HEK293 (cell line): ENCODE data around the gene DPM2.

ENCODE experiments used
- CTCF ChIA-PET: fragments of 350-600 bp; formaldehyde crosslinking; extraction: SDS; loops from one replicate; lab custom pipeline; 2021; ENCODE audit warnings: antibody characterized with exemption; lab: Yijun Ruan, JAX
- POLR2A ChIA-PET: fragments of 300-600 bp; formaldehyde crosslinking; extraction: SDS; loops from one replicate; lab custom pipeline; 2020; ENCODE audit warnings: antibody characterized with exemption, inconsistent platforms; lab: Yijun Ruan, JAX
- H3K27ac ChIP-seq: fragments of 200-500 bp; sonication (Bioruptor generic); 2 replicates; pipeline ENCODE4 v1.5.1; 2014; ENCODE audit warnings: low read depth, low read length, control low read depth, inconsistent platforms; ENCODE audit errors: extremely low read depth
- H3K36me3 ChIP-seq, 2 experiments: fragments of 200-500 bp in 1 of 2; sonication (Bioruptor generic) in 1 of 2; 1 replicate in 1 of 2; 2 replicates in 1 of 2; pipeline ENCODE4 v1.5.1; 2014 to 2017; ENCODE audit warnings: inconsistent platforms in 2 of 2, low read length in 2 of 2; ENCODE audit not compliant: control insufficient read depth in 2 of 2, insufficient read depth in 1 of 2
- H3K4me1 ChIP-seq: fragments of 200-500 bp; sonication (Bioruptor generic); 2 replicates; pipeline ENCODE4 v1.5.1; 2014; ENCODE audit warnings: mild to moderate bottlenecking, low read length, inconsistent platforms; ENCODE audit not compliant: control insufficient read depth, insufficient read depth
- H3K4me3 ChIP-seq: 2 replicates; pipeline ENCODE4 v1.5.1; 2011; ENCODE audit warnings: low read depth, mild to moderate bottlenecking, control low read depth, low read length, moderate library complexity
- H3K9me3 ChIP-seq: fragments of 200-500 bp; sonication (Bioruptor generic); 2 replicates; pipeline ENCODE4 v1.5.1; 2014; ENCODE audit warnings: low read depth, low read length, inconsistent platforms; ENCODE audit not compliant: control insufficient read depth, insufficient read depth
- KLF9 ChIP-seq: fragments of 450-650 bp; formaldehyde crosslinking; IDR thresholded peaks from 2 replicates; pipeline ENCODE4 v1.5.1; 2016; ENCODE audit warnings: missing biosample characterization, missing genetic modification characterization, low read depth
- YY1 ChIP-seq: fragments of 450-650 bp; formaldehyde crosslinking; IDR thresholded peaks from 2 replicates; pipeline ENCODE4 v1.5.1; 2018; ENCODE audit warnings: missing biosample characterization, missing genetic modification characterization
- YY2 ChIP-seq: fragments of 450-650 bp; formaldehyde crosslinking; IDR thresholded peaks from 2 replicates; pipeline ENCODE4 v1.5.1; 2016; ENCODE audit warnings: missing biosample characterization, missing genetic modification characterization
- ZBTB1 ChIP-seq: fragments of 450-650 bp; formaldehyde crosslinking; IDR thresholded peaks from 2 replicates; pipeline ENCODE4 v1.5.1; 2016; ENCODE audit warnings: missing biosample characterization, missing genetic modification characterization
- ZNF10 ChIP-seq: fragments of 450-650 bp; formaldehyde crosslinking; IDR thresholded peaks from 2 replicates; pipeline ENCODE4 v1.5.1; 2017; ENCODE audit warnings: missing biosample characterization, missing genetic modification characterization
- ZNF146 ChIP-seq: fragments of 450-650 bp; formaldehyde crosslinking; IDR thresholded peaks from 2 replicates; pipeline ENCODE4 v1.5.1; 2016; ENCODE audit warnings: missing biosample characterization, missing genetic modification characterization
- ZNF174 ChIP-seq: fragments of 450-650 bp; formaldehyde crosslinking; IDR thresholded peaks from 2 replicates; pipeline ENCODE4 v1.5.0; 2017; ENCODE audit warnings: missing biosample characterization, mild to moderate bottlenecking, missing genetic modification characterization
- ZNF24 ChIP-seq: fragments of 450-650 bp; formaldehyde crosslinking; IDR thresholded peaks from 2 replicates; pipeline ENCODE4 v1.5.1; 2016; ENCODE audit warnings: missing biosample characterization, missing genetic modification characterization
- ZNF311 ChIP-seq: fragments of 450-650 bp; formaldehyde crosslinking; IDR thresholded peaks from 2 replicates; pipeline ENCODE4 v1.5.1; 2017; ENCODE audit warnings: missing biosample characterization, missing genetic modification characterization, borderline replicate concordance
- ZNF324 ChIP-seq: fragments of 450-650 bp; formaldehyde crosslinking; IDR thresholded peaks from 2 replicates; pipeline ENCODE4 v1.5.1; 2016; ENCODE audit warnings: missing biosample characterization, missing genetic modification characterization
- ZNF335 ChIP-seq: fragments of 450-650 bp; formaldehyde crosslinking; conservative IDR thresholded peaks from 2 replicates; pipeline ENCODE4 v1.5.1; 2016; ENCODE audit warnings: missing biosample characterization, missing genetic modification characterization
- ZNF473 ChIP-seq: fragments of 450-650 bp; formaldehyde crosslinking; IDR thresholded peaks from 2 replicates; pipeline ENCODE4 v1.5.1; 2017; ENCODE audit warnings: missing biosample characterization, missing genetic modification characterization
- ZNF544 ChIP-seq: fragments of 450-650 bp; formaldehyde crosslinking; IDR thresholded peaks from 2 replicates; pipeline ENCODE4 v1.5.0; 2017; ENCODE audit warnings: missing biosample characterization, missing genetic modification characterization
- ZNF585B ChIP-seq: fragments of 450-650 bp; formaldehyde crosslinking; IDR thresholded peaks from 2 replicates; pipeline ENCODE4 v1.5.1; 2016; ENCODE audit warnings: missing biosample characterization, missing genetic modification characterization
- ZNF785 ChIP-seq: fragments of 450-650 bp; formaldehyde crosslinking; IDR thresholded peaks from 2 replicates; pipeline ENCODE4 v1.5.1; 2016; ENCODE audit warnings: missing biosample characterization, missing genetic modification characterization
- ZNF791 ChIP-seq: fragments of 450-650 bp; formaldehyde crosslinking; IDR thresholded peaks from 2 replicates; pipeline ENCODE4 v1.5.1; 2016; ENCODE audit warnings: missing biosample characterization, missing genetic modification characterization
- ZNF843 ChIP-seq: fragments of 450-650 bp; formaldehyde crosslinking; IDR thresholded peaks from 2 replicates; pipeline ENCODE4 v1.5.1; 2016; ENCODE audit warnings: missing biosample characterization, missing genetic modification characterization
- TF ChIP-seq, protein P1 (sequence below): fragments of 450-650 bp; formaldehyde crosslinking; conservative IDR thresholded peaks from 2 replicates; pipeline ENCODE4 v1.5.1; 2016; ENCODE audit warnings: low read depth, missing biosample characterization, missing genetic modification characterization
- TF ChIP-seq, protein P2 (sequence below): fragments of 450-650 bp; formaldehyde crosslinking; IDR thresholded peaks from 2 replicates; pipeline ENCODE4 v1.5.1; 2016; ENCODE audit warnings: missing biosample characterization, missing genetic modification characterization
- TF ChIP-seq, protein P3 (sequence below): fragments of 450-650 bp; formaldehyde crosslinking; IDR thresholded peaks from 2 replicates; pipeline ENCODE4 v1.5.1; 2017; ENCODE audit warnings: missing biosample characterization, missing genetic modification characterization

Gene DPM2

DNA sequence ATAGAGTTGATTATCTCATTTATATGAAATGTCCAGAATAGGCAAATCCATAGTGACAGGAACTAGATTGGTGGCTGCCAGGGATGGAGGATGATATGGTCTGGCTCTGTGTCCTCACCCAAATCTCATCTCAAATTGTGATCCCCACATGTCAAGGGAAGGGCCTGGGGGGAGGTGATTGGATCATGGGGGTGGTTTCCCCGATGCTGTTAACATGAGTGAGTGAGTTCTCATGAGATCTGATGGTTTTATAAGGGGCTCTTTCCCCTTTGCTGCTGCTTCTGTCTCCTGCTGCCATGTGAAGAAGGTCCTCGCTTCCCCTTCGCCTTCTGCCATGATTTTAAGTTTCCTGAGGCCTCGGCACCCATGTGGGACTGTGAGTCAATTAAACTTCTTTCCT is 21.7 kb upstream of the DPM2 start:
- no peak overlapping the region for H3K4me3 ChIP-seq
- ChIA-PET POLR2A (no interaction called here), CTCF (interaction anchor here (0.6 to 9.0 kb wide), 3 partner anchors 16 to 75 kb away, joined by 3 to 135 read pairs (median 45); no protein-coding TSS in a partner anchor)
- H3K27ac ChIP-seq, result no peak overlapping the region
- H3K36me3 ChIP-seq, result no peaks in the 10 kb centered on the region
- H3K9me3 ChIP-seq, result no peaks in the 10 kb centered on the region
- peaks cover 11% of the 10 kb centered on the region for H3K4me1 ChIP-seq
- TF ChIP-seq ZNF785 (tag by site-specific recombination), result no peak
- TF ChIP-seq ZNF24 (tag by site-specific recombination), result no peak
- no peak for TF ChIP-seq ZNF843 (tag by site-specific recombination)
- TF ChIP-seq YY2 (tag by site-specific recombination), result no peak
- TF ChIP-seq, protein P1, sequence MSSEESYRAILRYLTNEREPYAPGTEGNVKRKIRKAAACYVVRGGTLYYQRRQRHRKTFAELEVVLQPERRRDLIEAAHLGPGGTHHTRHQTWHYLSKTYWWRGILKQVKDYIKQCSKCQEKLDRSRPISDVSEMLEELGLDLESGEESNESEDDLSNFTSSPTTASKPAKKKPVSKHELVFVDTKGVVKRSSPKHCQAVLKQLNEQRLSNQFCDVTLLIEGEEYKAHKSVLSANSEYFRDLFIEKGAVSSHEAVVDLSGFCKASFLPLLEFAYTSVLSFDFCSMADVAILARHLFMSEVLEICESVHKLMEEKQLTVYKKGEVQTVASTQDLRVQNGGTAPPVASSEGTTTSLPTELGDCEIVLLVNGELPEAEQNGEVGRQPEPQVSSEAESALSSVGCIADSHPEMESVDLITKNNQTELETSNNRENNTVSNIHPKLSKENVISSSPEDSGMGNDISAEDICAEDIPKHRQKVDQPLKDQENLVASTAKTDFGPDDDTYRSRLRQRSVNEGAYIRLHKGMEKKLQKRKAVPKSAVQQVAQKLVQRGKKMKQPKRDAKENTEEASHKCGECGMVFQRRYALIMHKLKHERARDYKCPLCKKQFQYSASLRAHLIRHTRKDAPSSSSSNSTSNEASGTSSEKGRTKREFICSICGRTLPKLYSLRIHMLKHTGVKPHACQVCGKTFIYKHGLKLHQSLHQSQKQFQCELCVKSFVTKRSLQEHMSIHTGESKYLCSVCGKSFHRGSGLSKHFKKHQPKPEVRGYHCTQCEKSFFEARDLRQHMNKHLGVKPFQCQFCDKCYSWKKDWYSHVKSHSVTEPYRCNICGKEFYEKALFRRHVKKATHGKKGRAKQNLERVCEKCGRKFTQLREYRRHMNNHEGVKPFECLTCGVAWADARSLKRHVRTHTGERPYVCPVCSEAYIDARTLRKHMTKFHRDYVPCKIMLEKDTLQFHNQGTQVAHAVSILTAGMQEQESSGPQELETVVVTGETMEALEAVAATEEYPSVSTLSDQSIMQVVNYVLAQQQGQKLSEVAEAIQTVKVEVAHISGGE (tag by site-specific recombination), result no peak
- TF ChIP-seq, protein P2, sequence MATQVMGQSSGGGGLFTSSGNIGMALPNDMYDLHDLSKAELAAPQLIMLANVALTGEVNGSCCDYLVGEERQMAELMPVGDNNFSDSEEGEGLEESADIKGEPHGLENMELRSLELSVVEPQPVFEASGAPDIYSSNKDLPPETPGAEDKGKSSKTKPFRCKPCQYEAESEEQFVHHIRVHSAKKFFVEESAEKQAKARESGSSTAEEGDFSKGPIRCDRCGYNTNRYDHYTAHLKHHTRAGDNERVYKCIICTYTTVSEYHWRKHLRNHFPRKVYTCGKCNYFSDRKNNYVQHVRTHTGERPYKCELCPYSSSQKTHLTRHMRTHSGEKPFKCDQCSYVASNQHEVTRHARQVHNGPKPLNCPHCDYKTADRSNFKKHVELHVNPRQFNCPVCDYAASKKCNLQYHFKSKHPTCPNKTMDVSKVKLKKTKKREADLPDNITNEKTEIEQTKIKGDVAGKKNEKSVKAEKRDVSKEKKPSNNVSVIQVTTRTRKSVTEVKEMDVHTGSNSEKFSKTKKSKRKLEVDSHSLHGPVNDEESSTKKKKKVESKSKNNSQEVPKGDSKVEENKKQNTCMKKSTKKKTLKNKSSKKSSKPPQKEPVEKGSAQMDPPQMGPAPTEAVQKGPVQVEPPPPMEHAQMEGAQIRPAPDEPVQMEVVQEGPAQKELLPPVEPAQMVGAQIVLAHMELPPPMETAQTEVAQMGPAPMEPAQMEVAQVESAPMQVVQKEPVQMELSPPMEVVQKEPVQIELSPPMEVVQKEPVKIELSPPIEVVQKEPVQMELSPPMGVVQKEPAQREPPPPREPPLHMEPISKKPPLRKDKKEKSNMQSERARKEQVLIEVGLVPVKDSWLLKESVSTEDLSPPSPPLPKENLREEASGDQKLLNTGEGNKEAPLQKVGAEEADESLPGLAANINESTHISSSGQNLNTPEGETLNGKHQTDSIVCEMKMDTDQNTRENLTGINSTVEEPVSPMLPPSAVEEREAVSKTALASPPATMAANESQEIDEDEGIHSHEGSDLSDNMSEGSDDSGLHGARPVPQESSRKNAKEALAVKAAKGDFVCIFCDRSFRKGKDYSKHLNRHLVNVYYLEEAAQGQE (tag by site-specific recombination), result no peak
- TF ChIP-seq ZNF174 (tag by site-specific recombination), result no peak
- TF ChIP-seq ZNF10, result no peak
- no peak for TF ChIP-seq ZBTB1
- TF ChIP-seq ZNF473 (tag by site-specific recombination), result no peak
- no peak for TF ChIP-seq ZNF146 (tag by site-specific recombination)
- TF ChIP-seq KLF9 (tag by site-specific recombination), result no peak
- no peak for TF ChIP-seq ZNF544 (tag by site-specific recombination)
- no peak for TF ChIP-seq ZNF791
- no peak for TF ChIP-seq ZNF324 (tag by site-specific recombination)
- TF ChIP-seq, protein P3, sequence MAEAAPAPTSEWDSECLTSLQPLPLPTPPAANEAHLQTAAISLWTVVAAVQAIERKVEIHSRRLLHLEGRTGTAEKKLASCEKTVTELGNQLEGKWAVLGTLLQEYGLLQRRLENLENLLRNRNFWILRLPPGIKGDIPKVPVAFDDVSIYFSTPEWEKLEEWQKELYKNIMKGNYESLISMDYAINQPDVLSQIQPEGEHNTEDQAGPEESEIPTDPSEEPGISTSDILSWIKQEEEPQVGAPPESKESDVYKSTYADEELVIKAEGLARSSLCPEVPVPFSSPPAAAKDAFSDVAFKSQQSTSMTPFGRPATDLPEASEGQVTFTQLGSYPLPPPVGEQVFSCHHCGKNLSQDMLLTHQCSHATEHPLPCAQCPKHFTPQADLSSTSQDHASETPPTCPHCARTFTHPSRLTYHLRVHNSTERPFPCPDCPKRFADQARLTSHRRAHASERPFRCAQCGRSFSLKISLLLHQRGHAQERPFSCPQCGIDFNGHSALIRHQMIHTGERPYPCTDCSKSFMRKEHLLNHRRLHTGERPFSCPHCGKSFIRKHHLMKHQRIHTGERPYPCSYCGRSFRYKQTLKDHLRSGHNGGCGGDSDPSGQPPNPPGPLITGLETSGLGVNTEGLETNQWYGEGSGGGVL, result no peak
- no peak for TF ChIP-seq ZNF311
- TF ChIP-seq YY1 (tag by site-specific recombination), result no peak
- no peak for TF ChIP-seq ZNF585B (tag by site-specific recombination)
- TF ChIP-seq ZNF335 (tag by site-specific recombination), result no peak
